Progenitor cell of endocrine pancreas (in vitro differentiated cells): ENCODE results near the gene NSF. TPM values are rescaled to one million over a fixed set of nuclear protein-coding genes. Genes with fewer than 3 reads are reported as not detected.

ENCODE experiments used
- DNase-seq: peaks from one replicate; pipeline ENCODE4 v3.0.0; 2021; ENCODE audit warnings: low spot score; ENCODE audit not compliant: unreplicated experiment
- H3K27ac Mint-ChIP-seq: 2 replicates; pipeline ENCODE4 v1.8.0; 2021; ENCODE audit warnings: mild to moderate bottlenecking, moderate library complexity, mixed read lengths
- H3K27me3 Mint-ChIP-seq: 2 replicates; pipeline ENCODE4 v1.8.0; 2021; ENCODE audit warnings: mixed read lengths
- H3K36me3 Mint-ChIP-seq: 2 replicates; pipeline ENCODE4 v1.8.0; 2022; ENCODE audit warnings: mixed read lengths; ENCODE audit not compliant: insufficient read depth
- H3K4me1 Mint-ChIP-seq: 2 replicates; pipeline ENCODE4 v1.8.0; 2021; ENCODE audit warnings: low read depth, mixed read lengths
- H3K4me3 Mint-ChIP-seq: 2 replicates; pipeline ENCODE4 v1.8.0; 2021; ENCODE audit warnings: low read depth, mild to moderate bottlenecking, moderate library complexity, mixed read lengths
- H3K9me3 Mint-ChIP-seq: 2 replicates; pipeline ENCODE4 v1.8.0; 2021; ENCODE audit warnings: low read depth, mixed read lengths
- CTCF ChIP-seq: fragments of 200-600 bp; sonication (generic); IDR thresholded peaks from one replicate; pipeline ENCODE4 v1.5.0; 2021; ENCODE audit warnings: antibody characterized with exemption, mild to moderate bottlenecking; ENCODE audit not compliant: unreplicated experiment
- total RNA-seq: library from RNA; stranded (reverse); gene quantifications from 2 replicates; pipeline ENCODE4 v1.2.1, GENCODE V29; 2021

The NSF gene
- total RNA-seq, 1 donor from 2014 or later = 31.3 TPM

GRCh38 chr17:46720408-46720807, 129.9 kb downstream of the NSF start:
- DNase-seq = no peak
- H3K27me3 Mint-ChIP-seq = no peaks in the 10 kb centered on the region
- no peak overlapping the region for H3K27ac Mint-ChIP-seq
- H3K4me3 Mint-ChIP-seq = no peak overlapping the region
- TF ChIP-seq CTCF = no peak
- peaks cover 3% of the 10 kb centered on the region for H3K36me3 Mint-ChIP-seq
- H3K4me1 Mint-ChIP-seq = no peaks in the 10 kb centered on the region
- no peaks in the 10 kb centered on the region for H3K9me3 Mint-ChIP-seq

GRCh38 chr17:46722662-46723285, 132.3 kb downstream of the NSF start:
- Mint-ChIP-seq H3K27me3 (no peaks in the 10 kb centered on the region), H3K4me3 (no peak overlapping the region), H3K9me3 (no peaks in the 10 kb centered on the region), H3K27ac (no peak overlapping the region), H3K4me1 (peaks cover 14% of the 10 kb centered on the region), H3K36me3 (no peaks in the 10 kb centered on the region)
- no peak for DNase-seq
- no peak for TF ChIP-seq CTCF

GRCh38 chr17:46726206-46726605, 135.7 kb downstream of the NSF start:
- Mint-ChIP-seq H3K4me1 (peaks cover 19% of the 10 kb centered on the region), H3K27ac (no peak overlapping the region)

GRCh38 chr17:46727572-46728348, 137.3 kb downstream of the NSF start:
- H3K27ac Mint-ChIP-seq = peak overlapping the region; percentile 80
- no peak overlapping the region for H3K4me3 Mint-ChIP-seq
- TF ChIP-seq CTCF = no peak
- H3K36me3 Mint-ChIP-seq = peaks cover 4% of the 10 kb centered on the region
- no peaks in the 10 kb centered on the region for H3K27me3 Mint-ChIP-seq
- peaks cover 19% of the 10 kb centered on the region for H3K4me1 Mint-ChIP-seq
- no peak for DNase-seq
- no peaks in the 10 kb centered on the region for H3K9me3 Mint-ChIP-seq

More at GRCh38 chr17:46726206-46726605, 135.7 kb downstream of the NSF start:
- Mint-ChIP-seq H3K9me3 (no peaks in the 10 kb centered on the region), H3K36me3 (peaks cover 3% of the 10 kb centered on the region), H3K4me3 (no peak overlapping the region), H3K27me3 (no peaks in the 10 kb centered on the region)
- no peak for TF ChIP-seq CTCF
- no peak for DNase-seq

GRCh38 chr17:46730026-46730425, 139.6 kb downstream of the NSF start:
- H3K4me3 Mint-ChIP-seq = no peak overlapping the region
- no peaks in the 10 kb centered on the region for H3K27me3 Mint-ChIP-seq
- peaks cover 19% of the 10 kb centered on the region for H3K4me1 Mint-ChIP-seq
- no peak for TF ChIP-seq CTCF
- no peak overlapping the region for H3K27ac Mint-ChIP-seq
- no peaks in the 10 kb centered on the region for H3K9me3 Mint-ChIP-seq
- peaks cover 4% of the 10 kb centered on the region for H3K36me3 Mint-ChIP-seq
- no peak for DNase-seq
